OCI-LY7 (cell line): ENCODE results near the gene CRHR1. TPM values are rescaled to one million over a fixed set of nuclear protein-coding genes. Genes with fewer than 3 reads are reported as not detected.
A peak's percentile ranks its signal among the peaks of the same experiment; 100 is the strongest.

ENCODE experiments used
- BruUV-seq: library from RNA; stranded (reverse); fragments of 400-500 nt; replicated peaks from 2 replicates; lab custom pipeline; 2021; lab: Mats Ljungman, UMichigan
- CTCF ChIA-PET: fragments of 300-600 bp; sonication (Branson Sonifier 250); formaldehyde crosslinking; loops from one replicate; lab custom pipeline; 2022; ENCODE audit warnings: antibody characterized with exemption; ENCODE audit not compliant: unreplicated experiment; lab: Charles Lee
- POLR2A ChIA-PET: fragments of 300-600 bp; sonication (Branson Sonifier 250); formaldehyde crosslinking; loops from one replicate; lab custom pipeline; 2022; ENCODE audit warnings: antibody characterized with exemption; lab: Charles Lee
- DNase-seq: peaks from one replicate; pipeline ENCODE4 v3.0.0-alpha.2; 2015; ENCODE audit warnings: low spot score
- H2AFZ ChIP-seq: fragments of 200-600 bp; sonication (generic), shearing (Covaris generic); 2 replicates; pipeline ENCODE4 v1.6.1; 2014; ENCODE audit warnings: mild to moderate bottlenecking, antibody characterized with exemption, low read length, moderate library complexity
- H3K27ac ChIP-seq: fragments of 200-600 bp; sonication (generic); 2 replicates; pipeline ENCODE4 v1.5.1; 2014; ENCODE audit warnings: mixed run types, low read depth, mild to moderate bottlenecking, moderate library complexity, low read length, inconsistent platforms; ENCODE audit not compliant: poor library complexity, severe bottlenecking
- H3K36me3 ChIP-seq: fragments of 200-600 bp; sonication (generic); 2 replicates; pipeline ENCODE4 v1.6.1; 2014; ENCODE audit warnings: mild to moderate bottlenecking, antibody characterized with exemption, low read length, moderate library complexity, mixed read lengths; ENCODE audit not compliant: insufficient read depth
- H3K4me1 ChIP-seq: fragments of 200-600 bp; sonication (generic); 2 replicates; pipeline ENCODE4 v1.5.1; 2014; ENCODE audit warnings: mild to moderate bottlenecking, low read length; ENCODE audit not compliant: insufficient read depth, poor library complexity, severe bottlenecking
- H3K4me2 ChIP-seq: fragments of 200-600 bp; sonication (generic); 2 replicates; pipeline ENCODE4 v1.6.1; 2014; ENCODE audit warnings: mild to moderate bottlenecking, low read length
- H3K4me3 ChIP-seq: fragments of 200-600 bp; sonication (generic); 2 replicates; pipeline ENCODE4 v1.5.1; 2014; ENCODE audit warnings: mild to moderate bottlenecking, low read depth, low read length; ENCODE audit not compliant: poor library complexity, severe bottlenecking
- H3K79me2 ChIP-seq: fragments of 200-600 bp; sonication (generic); 2 replicates; pipeline ENCODE4 v1.6.1; 2016; ENCODE audit warnings: low read depth, mild to moderate bottlenecking, low read length, moderate library complexity, mixed read lengths; ENCODE audit not compliant: insufficient read depth
- H3K9me2 ChIP-seq: fragments of 200-600 bp; sonication (generic); 2 replicates; pipeline ENCODE4 v1.6.1; 2016; ENCODE audit warnings: mild to moderate bottlenecking, low read length, mixed read lengths; ENCODE audit not compliant: insufficient read depth
- H3K9me3 ChIP-seq: fragments of 200-600 bp; sonication (generic); 2 replicates; pipeline ENCODE4 v1.6.1; 2014; ENCODE audit warnings: mild to moderate bottlenecking, mixed run types, low read length, mixed read lengths
- H4K20me1 ChIP-seq: fragments of 200-600 bp; sonication (generic); 2 replicates; pipeline ENCODE4 v1.6.1; 2014; ENCODE audit warnings: mild to moderate bottlenecking, antibody characterized with exemption, low read length, moderate library complexity, mixed read lengths; ENCODE audit not compliant: insufficient read depth
- CTCF ChIP-seq: fragments of 200-600 bp; sonication (generic); conservative IDR thresholded peaks from 2 replicates; pipeline ENCODE4 v1.5.1; 2014; ENCODE audit warnings: mild to moderate bottlenecking, antibody characterized with exemption, low read length, moderate library complexity, mixed read lengths
- EZH2phosphoT487 ChIP-seq: fragments of 200-600 bp; sonication (generic); IDR thresholded peaks from 2 replicates; pipeline ENCODE4 v1.6.1; 2018; ENCODE audit warnings: low read depth, borderline replicate concordance, mild to moderate bottlenecking, mixed run types, antibody characterized with exemption, low read length, moderate library complexity, mixed read lengths
- intact Hi-C: fragments of 100-400 bp; cut with micrococcal nuclease; formaldehyde crosslinking; loops from one replicate; pipeline ENCODE4 v1.10.0; 2022; ENCODE audit not compliant: unreplicated experiment
- total RNA-seq, 2 experiments: library from RNA; depleted of rRNA in 1 of 2; stranded (reverse); fragments of >200 nt in 1 of 2; shearing (Covaris generic) in 1 of 2; gene quantifications; 2 replicates each; pipeline ENCODE4 v1.2.3, GENCODE V29; 2014 to 2022

CRHR1 gene
- total RNA-seq, 2 experiments from 2014 or later = not detected

DNA sequence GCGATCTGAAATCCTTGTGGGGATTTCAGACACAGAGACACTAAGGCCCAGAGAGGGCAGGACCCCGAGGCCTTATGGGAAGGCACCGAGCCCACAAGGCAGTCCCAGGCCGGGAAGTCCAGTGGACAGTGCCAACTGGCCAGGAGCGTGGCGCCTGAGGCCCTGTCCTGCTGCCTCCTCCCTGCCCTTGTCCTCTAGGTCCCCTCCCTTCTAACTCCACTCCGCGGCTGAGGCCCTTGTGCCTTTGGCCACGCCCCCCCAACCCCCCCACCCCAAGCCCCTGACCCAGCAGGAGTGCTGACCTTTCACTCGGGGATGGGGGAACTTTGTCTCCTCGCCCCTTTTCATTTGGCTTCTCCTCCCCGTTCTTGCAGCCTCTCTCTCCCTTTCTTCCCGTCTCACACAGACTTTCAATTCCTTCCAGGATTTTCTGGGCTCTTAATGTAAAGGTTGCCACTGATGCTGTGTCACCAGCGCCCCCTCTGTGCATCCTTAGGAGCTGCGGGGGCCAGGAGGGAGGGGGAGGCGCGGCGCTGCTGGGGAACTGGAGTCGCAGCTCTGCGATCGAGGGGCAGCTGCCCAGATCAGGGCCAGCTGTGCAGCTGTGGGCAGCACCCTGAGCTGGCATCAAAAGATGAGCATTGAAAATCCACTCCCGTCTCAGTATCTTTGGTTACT lies 29.1 kb downstream of the CRHR1 start:
- H4K20me1 ChIP-seq = no peaks in the 10 kb centered on the region
- H3K9me2 ChIP-seq = no peaks in the 10 kb centered on the region
- no peak overlapping the region for H3K4me3 ChIP-seq
- H2AFZ ChIP-seq = no peak overlapping the region
- H3K9me3 ChIP-seq = no peaks in the 10 kb centered on the region
- no TSS peak for BruUV-seq
- H3K79me2 ChIP-seq = no peaks in the 10 kb centered on the region
- no peaks in the 10 kb centered on the region for H3K36me3 ChIP-seq
- ChIA-PET CTCF (no interaction called here), POLR2A (no interaction called here)
- no peak overlapping the region for H3K4me2 ChIP-seq
- intact Hi-C loops = no loop called here
- TF ChIP-seq CTCF = peak; percentile 41; the same call in 1 of the 2 replicates
- no peak for TF ChIP-seq EZH2phosphoT487
- DNase-seq = no peak
- no peak overlapping the region for H3K27ac ChIP-seq
- H3K4me1 ChIP-seq = no peaks in the 10 kb centered on the region

DNA sequence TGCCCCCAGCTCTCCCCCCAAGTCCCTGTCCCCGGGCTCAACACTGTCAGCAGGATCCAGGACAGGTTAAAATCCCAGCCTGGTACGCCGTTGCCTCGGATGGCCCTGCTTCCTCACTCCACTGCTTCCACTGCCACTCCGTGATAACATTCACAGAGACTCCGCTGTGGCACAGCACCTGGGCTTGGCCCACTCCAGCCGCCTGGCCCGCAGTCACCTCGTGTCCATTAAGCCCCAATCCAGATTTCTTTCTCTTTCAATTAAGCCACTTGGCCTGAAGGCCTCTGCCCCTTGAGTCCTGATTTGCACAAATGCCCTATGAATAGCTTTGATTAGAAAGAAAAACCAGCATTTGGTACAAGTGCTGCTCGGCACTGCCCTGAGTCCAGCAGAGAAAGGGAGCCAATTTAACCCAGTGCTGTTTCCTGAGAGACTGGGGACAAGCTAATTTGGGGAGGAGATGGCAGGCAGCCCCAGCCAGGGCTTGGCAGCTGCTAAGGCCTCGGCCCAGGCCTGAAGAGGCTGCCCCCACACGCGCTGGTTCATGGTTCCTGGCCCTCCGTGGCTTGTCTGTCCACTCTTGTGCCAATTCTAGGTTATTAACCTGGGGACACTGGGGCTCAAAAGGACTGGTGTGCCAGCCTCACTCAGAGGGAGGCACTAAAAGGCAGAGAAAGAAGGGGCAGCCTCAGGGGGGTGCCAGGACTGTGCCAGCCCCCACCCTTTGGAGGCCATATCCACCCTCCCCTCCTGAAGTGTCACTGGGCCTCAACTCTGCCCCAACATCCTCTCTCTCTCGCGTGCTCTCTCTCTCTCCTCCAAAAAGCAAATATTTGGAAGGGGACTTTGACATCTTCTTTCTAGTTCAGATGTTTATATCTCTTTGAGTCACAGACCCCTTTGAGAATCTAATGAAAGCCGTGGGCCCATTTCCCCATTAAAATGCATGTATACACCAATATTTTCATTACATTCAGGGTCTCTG lies 30.8 kb downstream of the CRHR1 start:
- Histone ChIP-seq H4K20me1 (no peaks in the 10 kb centered on the region), H3K9me3 (no peaks in the 10 kb centered on the region), H3K79me2 (no peaks in the 10 kb centered on the region), H3K4me2 (no peak overlapping the region), H3K9me2 (no peaks in the 10 kb centered on the region), H3K36me3 (no peaks in the 10 kb centered on the region), H3K27ac (no peak overlapping the region), H2AFZ (no peak overlapping the region), H3K4me1 (no peaks in the 10 kb centered on the region), H3K4me3 (no peak overlapping the region)
- ChIA-PET POLR2A (interaction anchor here (0.6 kb wide), 1 partner anchor 329 kb away, joined by 3 read pairs; no protein-coding TSS in a partner anchor), CTCF (no interaction called here)
- TF ChIP-seq EZH2phosphoT487 (no peak), CTCF (no peak)
- intact Hi-C loops = no loop called here
- no peak for DNase-seq
- BruUV-seq = no TSS peak
